SK-N-SH treated with all-trans-retinoic acid at 6 μM for 48 hours (cell line): Measurements from ENCODE around the gene PCP4.

Source experiments
- CSDC2 ChIP-seq: fragments of 250-450 bp; sonication (Bioruptor Pico); IDR thresholded peaks from 2 replicates; pipeline ENCODE4 v1.5.0; 2020; ENCODE audit warnings: mild to moderate bottlenecking, moderate library complexity
- ESRRG ChIP-seq: fragments of 250-450 bp; sonication (Bioruptor Pico); IDR thresholded peaks from 2 replicates; pipeline ENCODE4 v1.6.1; 2021; ENCODE audit warnings: mild to moderate bottlenecking
- GLIS3 ChIP-seq: fragments of 250-450 bp; sonication (Bioruptor Pico); IDR thresholded peaks from 2 replicates; pipeline ENCODE4 v1.5.0; 2020; ENCODE audit warnings: mild to moderate bottlenecking, moderate library complexity
- PATZ1 ChIP-seq: fragments of 250-450 bp; sonication (Bioruptor Pico); IDR thresholded peaks from 2 replicates; pipeline ENCODE4 v1.8.0; 2020; ENCODE audit warnings: mild to moderate bottlenecking, moderate library complexity, borderline replicate concordance
- POU6F1 ChIP-seq: fragments of 250-450 bp; sonication (Bioruptor Pico); IDR thresholded peaks from 2 replicates; pipeline ENCODE4 v1.8.0; 2021; ENCODE audit warnings: low read depth, mild to moderate bottlenecking, moderate library complexity, borderline replicate concordance
- RARB ChIP-seq: fragments of 250-450 bp; sonication (Bioruptor Pico); IDR thresholded peaks from 2 replicates; pipeline ENCODE4 v1.8.0; 2021; ENCODE audit warnings: mild to moderate bottlenecking, moderate library complexity
- SNAI2 ChIP-seq: fragments of 250-450 bp; sonication (Bioruptor Pico); IDR thresholded peaks from 2 replicates; pipeline ENCODE4 v1.5.0; 2020; ENCODE audit warnings: mild to moderate bottlenecking, moderate library complexity
- ZFP3 ChIP-seq: fragments of 250-450 bp; sonication (Bioruptor Pico); IDR thresholded peaks from 2 replicates; pipeline ENCODE4 v1.5.0; 2020; ENCODE audit warnings: mild to moderate bottlenecking, moderate library complexity
- ZFP30 ChIP-seq: fragments of 450-650 bp; formaldehyde crosslinking; IDR thresholded peaks from 2 replicates; pipeline ENCODE4 v1.5.0; 2022; ENCODE audit warnings: mild to moderate bottlenecking, moderate library complexity
- ZNF565 ChIP-seq: fragments of 450-650 bp; formaldehyde crosslinking; conservative IDR thresholded peaks from 2 replicates; pipeline ENCODE4 v1.5.0; 2020; ENCODE audit warnings: low read depth, mild to moderate bottlenecking, moderate library complexity
- ZNF70 ChIP-seq: fragments of 450-650 bp; formaldehyde crosslinking; IDR thresholded peaks from 2 replicates; pipeline ENCODE4 v1.5.0; 2020; ENCODE audit warnings: mild to moderate bottlenecking, moderate library complexity
- ZNF8 ChIP-seq: fragments of 450-650 bp; formaldehyde crosslinking; IDR thresholded peaks from 2 replicates; pipeline ENCODE4 v1.5.0; 2020; ENCODE audit warnings: mild to moderate bottlenecking, moderate library complexity

GRCh38 chr21:39891111-39891510 is 23.9 kb downstream of the PCP4 start:
- TF ChIP-seq PATZ1 (CRISPR knock-in tag) (no peak), ZFP3 (no peak), GLIS3 (CRISPR knock-in tag) (no peak), ZNF8 (CRISPR knock-in tag) (no peak), CSDC2 (CRISPR knock-in tag) (no peak), ZNF70 (no peak), RARB (CRISPR knock-in tag) (no peak), SNAI2 (CRISPR knock-in tag) (no peak), ESRRG (CRISPR knock-in tag) (no peak), ZNF565 (CRISPR knock-in tag) (no peak), ZFP30 (CRISPR knock-in tag) (no peak), POU6F1 (CRISPR knock-in tag) (no peak)
